Stimulated activated naive CD8-positive, alpha-beta T cell treated with anti-CD3 and anti-CD28 coated beads, Interleukin-15, amount 100 ng/mL, for 72 hours (primary cell): ENCODE data around the gene CDH4.
A peak's percentile ranks its signal among the peaks of the same experiment; 100 is the strongest.

Experiments used
- ATAC-seq: fragments of 150-1000 bp; cut with Tn5 transposase; 2 replicates; pipeline ENCODE4 v1.10.0; 2021; ENCODE audit warnings: mild to moderate bottlenecking, moderate library complexity
- DNase-seq, 2 donors: peaks; one replicate each; pipeline ENCODE4 v3.0.0; 2021 to 2022
- H3K27ac Mint-ChIP-seq, 2 donors: one replicate each; pipeline ENCODE4 v1.8.0; 2022; ENCODE audit warnings: mild to moderate bottlenecking in 2 of 2, mixed read lengths in 2 of 2, moderate library complexity in 2 of 2
- H3K27me3 Mint-ChIP-seq: one replicate; pipeline ENCODE4 v1.8.0; 2022; ENCODE audit warnings: mixed read lengths
- H3K4me1 Mint-ChIP-seq: one replicate; pipeline ENCODE4 v1.8.0; 2022; ENCODE audit warnings: mild to moderate bottlenecking, mixed read lengths
- H3K4me3 Mint-ChIP-seq, 2 donors: one replicate each; pipeline ENCODE4 v1.8.0; 2022; ENCODE audit warnings: mild to moderate bottlenecking in 2 of 2, mixed read lengths in 2 of 2, moderate library complexity in 1 of 2
- H3K9me3 Mint-ChIP-seq, 2 donors: one replicate each; pipeline ENCODE4 v1.8.0; 2022; ENCODE audit warnings: mixed read lengths in 2 of 2

Gene CDH4

DNA sequence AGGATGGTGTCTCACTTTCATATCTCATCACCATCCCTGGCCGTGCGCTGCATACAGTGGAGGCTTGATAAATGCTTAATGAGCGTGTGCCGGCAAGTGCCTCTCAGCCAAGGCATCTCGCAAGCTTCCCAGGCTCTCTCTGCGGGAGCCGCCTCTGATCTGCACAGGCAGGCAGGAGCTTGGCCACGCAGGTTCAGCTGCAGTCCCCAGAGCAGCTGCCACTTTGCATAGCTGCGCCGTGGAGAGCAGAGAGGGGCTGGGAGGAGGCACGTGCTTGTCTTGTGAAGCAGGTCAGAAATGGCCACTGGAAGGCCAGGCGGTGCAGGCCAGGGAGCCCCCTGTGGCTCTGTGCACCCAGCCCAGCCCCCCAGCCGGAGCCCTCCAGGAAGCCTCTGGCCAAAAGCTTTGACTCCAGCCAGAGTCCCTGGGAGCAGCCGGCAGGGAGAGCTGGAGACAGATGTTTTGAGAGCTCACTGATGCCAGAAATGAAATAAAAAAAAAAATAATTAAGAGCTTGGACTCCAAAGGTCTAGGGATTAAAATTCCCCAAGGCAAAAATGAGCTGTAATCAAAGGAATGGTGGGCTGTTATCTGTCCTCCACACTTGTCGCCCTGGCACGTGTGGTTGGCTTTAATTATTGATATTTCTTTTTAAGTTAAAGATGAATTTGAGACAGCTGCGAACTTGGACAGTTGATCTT, 377.0 kb downstream of the CDH4 start:
- Mint-ChIP-seq H3K9me3 (peaks cover 0 to 7% of the 10 kb centered on the region in 2 donors), H3K27ac (no peak overlapping the region), H3K4me3 (no peak overlapping the region), H3K27me3 (no peaks in the 10 kb centered on the region), H3K4me1 (no peaks in the 10 kb centered on the region)
- no peak for DNase-seq
- ATAC-seq = no peak

DNA sequence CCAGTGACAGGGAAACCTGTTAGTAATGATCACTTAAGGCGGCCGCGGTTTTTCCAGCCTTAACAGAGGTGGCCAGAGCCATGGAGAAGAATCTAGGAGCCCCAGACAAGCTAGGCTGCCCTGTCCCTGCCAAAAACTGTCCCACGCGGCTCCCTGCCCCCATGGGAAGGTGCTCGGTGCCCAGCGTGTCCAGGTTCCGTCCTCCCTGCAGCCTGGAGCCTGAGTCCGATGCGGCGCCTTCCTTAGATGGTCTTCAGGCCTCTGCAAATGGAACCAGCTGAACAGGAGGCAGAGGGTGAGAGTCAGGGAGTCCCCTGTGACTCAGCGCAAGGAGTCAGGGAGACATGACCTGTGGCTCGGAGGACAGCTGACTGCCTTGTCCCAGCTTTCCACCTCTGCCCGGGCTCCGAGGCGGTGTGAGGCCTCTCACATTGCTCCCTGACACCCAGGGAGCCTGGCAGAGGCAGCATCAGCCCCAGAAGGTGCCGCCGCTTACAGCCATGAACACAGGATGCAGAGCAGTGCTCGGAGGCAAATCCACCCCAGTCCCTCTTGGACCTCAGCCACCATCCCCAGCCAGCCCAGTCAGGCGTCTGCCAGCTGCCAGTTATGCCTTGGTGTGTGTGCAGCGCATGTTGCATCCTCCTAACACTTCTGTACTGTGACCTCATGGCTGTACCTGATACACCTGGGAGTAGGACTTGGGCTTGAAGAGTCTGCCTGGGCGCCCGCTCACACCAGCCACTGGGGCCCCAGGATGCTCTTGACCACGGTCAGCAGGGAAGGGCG, 377.7 kb downstream of the CDH4 start:
- H3K27ac Mint-ChIP-seq = peak overlapping the region in 1 of 2 donors; percentile 75
- DNase-seq (no peak), ATAC-seq (no peak)
- no peak overlapping the region for H3K4me3 Mint-ChIP-seq
- H3K27me3 Mint-ChIP-seq = no peaks in the 10 kb centered on the region
- peaks cover 0 to 7% of the 10 kb centered on the region in 2 donors for H3K9me3 Mint-ChIP-seq
- H3K4me1 Mint-ChIP-seq = no peaks in the 10 kb centered on the region

GRCh38 chr20:61630391-61630650, 378.3 kb downstream of the CDH4 start:
- no peak for DNase-seq
- no peak overlapping the region for H3K4me3 Mint-ChIP-seq
- H3K9me3 Mint-ChIP-seq = peaks cover 0 to 7% of the 10 kb centered on the region in 2 donors
- peak overlapping the region in 1 of 2 donors; percentile 60 for H3K27ac Mint-ChIP-seq
- H3K4me1 Mint-ChIP-seq = no peaks in the 10 kb centered on the region
- H3K27me3 Mint-ChIP-seq = no peaks in the 10 kb centered on the region
- ATAC-seq = no peak

GRCh38 chr20:61630816-61631215, 378.8 kb downstream of the CDH4 start:
- Mint-ChIP-seq H3K27me3 (no peaks in the 10 kb centered on the region), H3K4me3 (no peak overlapping the region), H3K4me1 (no peaks in the 10 kb centered on the region), H3K27ac (no peak overlapping the region), H3K9me3 (peaks cover 0 to 7% of the 10 kb centered on the region in 2 donors)
- ATAC-seq (no peak), DNase-seq (no peak)

DNA sequence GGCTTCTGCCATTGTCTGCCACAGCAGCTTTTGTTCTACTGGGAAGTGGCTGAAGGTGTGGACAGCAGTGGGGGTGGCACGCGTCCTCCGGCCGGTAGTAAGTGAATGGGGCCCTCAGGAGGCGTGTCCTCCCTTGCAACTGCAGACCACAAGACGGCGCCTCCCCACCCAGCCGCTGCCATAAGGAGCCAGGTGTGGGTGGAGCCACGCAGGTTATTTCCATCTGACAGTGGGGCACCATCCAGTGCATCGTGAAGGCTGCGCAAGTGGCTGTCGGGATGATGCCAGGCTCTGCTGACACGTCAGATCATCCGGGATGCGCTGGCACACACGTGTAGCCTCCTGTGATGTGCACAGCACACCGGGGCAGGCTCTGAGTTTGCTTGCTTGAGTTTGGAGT, 379.7 kb downstream of the CDH4 start:
- ATAC-seq (no peak), DNase-seq (no peak)
- Mint-ChIP-seq H3K4me3 (no peak overlapping the region), H3K9me3 (peaks cover 0 to 7% of the 10 kb centered on the region in 2 donors), H3K27me3 (no peaks in the 10 kb centered on the region), H3K4me1 (no peaks in the 10 kb centered on the region), H3K27ac (no peak overlapping the region)

GRCh38 chr20:61633004-61633403, 380.9 kb downstream of the CDH4 start:
- Mint-ChIP-seq H3K27me3 (peaks cover 1% of the 10 kb centered on the region), H3K27ac (no peak overlapping the region), H3K4me3 (no peak overlapping the region), H3K9me3 (peaks cover 0 to 7% of the 10 kb centered on the region in 2 donors), H3K4me1 (no peaks in the 10 kb centered on the region)
- DNase-seq (no peak), ATAC-seq (no peak)

GRCh38 chr20:61634376-61635145, 382.5 kb downstream of the CDH4 start:
- Mint-ChIP-seq H3K27ac (peak overlapping the region in 1 of 2 donors; percentile 59), H3K9me3 (peaks cover 0 to 7% of the 10 kb centered on the region in 2 donors), H3K27me3 (peaks cover 12% of the 10 kb centered on the region), H3K4me1 (no peaks in the 10 kb centered on the region), H3K4me3 (no peak overlapping the region)
- DNase-seq (no peak), ATAC-seq (no peak)

DNA sequence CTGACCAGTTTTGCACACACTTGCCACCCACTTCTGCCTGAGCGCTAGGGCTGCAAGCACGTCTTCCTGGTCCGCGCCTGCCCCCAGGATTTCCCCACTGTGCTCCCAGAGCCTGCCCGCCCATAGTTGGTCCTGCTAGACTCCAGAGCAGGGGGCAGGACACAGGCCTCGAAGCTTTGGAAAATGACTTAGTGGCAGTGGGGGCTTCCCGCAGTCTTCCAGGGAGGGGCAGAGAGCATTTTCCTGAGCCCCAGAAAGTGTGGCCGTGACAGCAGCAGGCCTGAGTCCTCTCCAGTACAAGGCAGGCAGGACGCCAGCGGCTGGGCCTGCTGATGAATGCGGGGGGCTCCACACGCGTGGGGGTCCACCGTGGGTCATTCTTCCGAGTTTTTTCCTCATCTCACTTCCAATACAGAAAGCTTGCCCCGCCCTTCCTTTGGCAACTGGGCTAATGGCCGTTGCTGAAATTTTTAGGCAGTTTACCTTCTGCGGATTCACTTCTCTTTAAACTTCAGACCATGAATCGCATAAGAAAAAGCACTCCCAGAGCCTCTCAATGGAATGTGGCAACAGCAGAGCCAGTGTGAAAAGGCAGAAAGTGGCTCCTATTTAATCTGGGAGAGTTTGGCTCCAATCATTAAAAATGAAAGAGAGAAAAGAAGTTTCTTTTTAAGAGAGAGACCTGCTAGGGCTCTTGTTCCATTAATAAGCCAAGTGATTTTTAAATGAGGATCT, 383.8 kb downstream of the CDH4 start:
- DNase-seq = no peak
- peaks cover 12% of the 10 kb centered on the region for H3K27me3 Mint-ChIP-seq
- no peak overlapping the region for H3K4me3 Mint-ChIP-seq
- peaks cover 0 to 7% of the 10 kb centered on the region in 2 donors for H3K9me3 Mint-ChIP-seq
- peak overlapping the region in 1 of 2 donors; percentile 5 for H3K27ac Mint-ChIP-seq
- H3K4me1 Mint-ChIP-seq = no peaks in the 10 kb centered on the region
- ATAC-seq = no peak

GRCh38 chr20:61636531-61637116, 384.6 kb downstream of the CDH4 start:
- no peak for DNase-seq
- Mint-ChIP-seq H3K9me3 (peaks cover 0 to 7% of the 10 kb centered on the region in 2 donors), H3K4me3 (no peak overlapping the region), H3K27ac (peak overlapping the region in 1 of 2 donors; percentile 17), H3K4me1 (no peaks in the 10 kb centered on the region), H3K27me3 (peaks cover 12% of the 10 kb centered on the region)
- no peak for ATAC-seq

DNA sequence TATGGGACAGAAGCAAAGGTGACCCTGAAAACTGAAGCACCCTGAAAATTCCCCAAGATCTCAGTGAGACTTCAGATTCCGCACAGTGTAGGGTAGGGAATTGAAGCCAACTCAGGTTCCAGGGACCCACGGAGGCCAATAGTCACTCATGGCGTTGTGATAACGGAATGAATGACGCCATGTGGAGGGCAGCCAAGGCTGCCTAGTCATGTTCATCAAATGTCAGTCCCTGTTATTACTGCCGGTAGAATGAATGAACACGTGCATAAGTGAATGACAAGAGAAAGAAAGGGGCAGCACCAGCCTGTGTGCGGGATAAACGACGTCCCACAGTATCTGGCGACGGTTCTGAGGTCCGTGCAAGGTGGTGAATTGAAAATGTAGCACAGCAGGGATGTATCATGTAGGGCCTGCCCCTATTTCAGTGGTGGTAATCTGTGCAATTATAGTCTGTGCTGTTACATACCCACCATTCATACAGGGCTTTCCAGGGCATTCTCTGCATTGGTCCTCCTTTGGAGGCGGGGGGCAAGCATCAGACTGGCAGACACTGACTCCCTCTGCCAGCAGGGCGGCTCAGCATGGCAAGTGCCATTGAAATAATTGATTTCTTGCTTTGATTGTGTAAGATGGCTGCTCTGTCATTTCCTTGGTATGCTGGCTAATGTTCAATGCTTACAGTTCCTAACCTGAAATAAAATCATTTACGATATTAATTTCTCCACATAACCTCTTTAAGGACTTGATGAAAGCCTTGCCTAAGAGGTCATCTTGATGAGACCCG, 386.9 kb downstream of the CDH4 start:
- ATAC-seq (no peak), DNase-seq (no peak)
- Mint-ChIP-seq H3K4me3 (no peak overlapping the region), H3K27ac (no peak overlapping the region), H3K27me3 (peaks cover 12% of the 10 kb centered on the region), H3K9me3 (peaks cover 0 to 11% of the 10 kb centered on the region in 2 donors), H3K4me1 (no peaks in the 10 kb centered on the region)

DNA sequence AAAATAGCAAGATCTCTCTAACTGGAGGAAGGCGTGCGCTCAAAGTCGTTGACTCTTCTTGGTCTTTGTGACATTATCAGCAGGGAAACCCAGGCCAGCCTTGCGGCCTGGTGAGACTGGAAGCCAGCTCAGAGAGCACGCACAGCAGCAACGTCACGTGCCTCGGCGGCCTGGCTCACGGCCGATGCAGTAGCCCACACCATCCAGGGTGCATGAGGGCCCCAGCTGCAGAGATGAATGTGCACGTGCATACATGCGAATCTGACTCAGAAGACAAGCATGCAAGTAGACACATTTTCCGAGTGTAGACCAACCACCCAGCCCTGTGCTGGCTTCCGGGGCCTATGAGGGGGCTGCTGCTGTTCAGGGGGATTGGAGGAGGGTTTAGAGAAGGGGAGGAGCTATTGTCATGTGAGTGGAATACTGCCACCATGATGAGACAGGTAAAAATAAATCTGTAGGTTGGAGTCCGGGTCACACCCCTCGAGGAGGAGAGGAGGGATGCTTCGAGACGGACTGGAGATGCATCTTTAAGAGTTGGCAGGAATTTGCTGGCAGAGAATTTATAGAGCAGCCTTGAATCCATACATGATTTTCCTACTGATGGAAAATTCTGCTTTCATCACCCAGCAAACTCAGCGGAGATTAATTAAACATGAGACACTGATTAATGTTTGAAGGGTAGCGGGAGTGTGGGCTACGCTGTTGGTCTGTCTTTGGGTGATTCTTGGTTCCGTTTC, 388.2 kb downstream of the CDH4 start:
- DNase-seq (no peak), ATAC-seq (no peak)
- H3K27me3 Mint-ChIP-seq = peaks cover 12% of the 10 kb centered on the region
- no peak overlapping the region for H3K27ac Mint-ChIP-seq
- H3K4me3 Mint-ChIP-seq = no peak overlapping the region
- no peaks in the 10 kb centered on the region for H3K4me1 Mint-ChIP-seq
- peaks cover 0 to 11% of the 10 kb centered on the region in 2 donors for H3K9me3 Mint-ChIP-seq

GRCh38 chr20:61640871-61641245, 388.8 kb downstream of the CDH4 start:
- Mint-ChIP-seq H3K27ac (no peak overlapping the region), H3K9me3 (peaks cover 0 to 11% of the 10 kb centered on the region in 2 donors), H3K27me3 (peaks cover 12% of the 10 kb centered on the region), H3K4me3 (no peak overlapping the region), H3K4me1 (no peaks in the 10 kb centered on the region)
- ATAC-seq = no peak
- no peak for DNase-seq

- Mint-ChIP-seq H3K27ac (peak overlapping the region in 1 of 2 donors; percentile 35), H3K4me1 (no peaks in the 10 kb centered on the region), H3K4me3 (no peak overlapping the region), H3K9me3 (peaks cover 0 to 11% of the 10 kb centered on the region in 2 donors), H3K27me3 (peaks cover 2% of the 10 kb centered on the region)
- DNase-seq (no peak), ATAC-seq (no peak)
Observed at GRCh38 chr20:61643656-61644377, 391.8 kb downstream of the CDH4 start.
